HG03280 (cell line): ENCODE data around the gene TPST1.

Source experiments
- ATAC-seq: cut with Tn5 transposase; IDR thresholded peaks from one replicate; pipeline ENCODE4 v1.9.1; 2021; ENCODE audit warnings: mild to moderate bottlenecking, moderate library complexity; ENCODE audit not compliant: unreplicated experiment

The TPST1 gene

DNA sequence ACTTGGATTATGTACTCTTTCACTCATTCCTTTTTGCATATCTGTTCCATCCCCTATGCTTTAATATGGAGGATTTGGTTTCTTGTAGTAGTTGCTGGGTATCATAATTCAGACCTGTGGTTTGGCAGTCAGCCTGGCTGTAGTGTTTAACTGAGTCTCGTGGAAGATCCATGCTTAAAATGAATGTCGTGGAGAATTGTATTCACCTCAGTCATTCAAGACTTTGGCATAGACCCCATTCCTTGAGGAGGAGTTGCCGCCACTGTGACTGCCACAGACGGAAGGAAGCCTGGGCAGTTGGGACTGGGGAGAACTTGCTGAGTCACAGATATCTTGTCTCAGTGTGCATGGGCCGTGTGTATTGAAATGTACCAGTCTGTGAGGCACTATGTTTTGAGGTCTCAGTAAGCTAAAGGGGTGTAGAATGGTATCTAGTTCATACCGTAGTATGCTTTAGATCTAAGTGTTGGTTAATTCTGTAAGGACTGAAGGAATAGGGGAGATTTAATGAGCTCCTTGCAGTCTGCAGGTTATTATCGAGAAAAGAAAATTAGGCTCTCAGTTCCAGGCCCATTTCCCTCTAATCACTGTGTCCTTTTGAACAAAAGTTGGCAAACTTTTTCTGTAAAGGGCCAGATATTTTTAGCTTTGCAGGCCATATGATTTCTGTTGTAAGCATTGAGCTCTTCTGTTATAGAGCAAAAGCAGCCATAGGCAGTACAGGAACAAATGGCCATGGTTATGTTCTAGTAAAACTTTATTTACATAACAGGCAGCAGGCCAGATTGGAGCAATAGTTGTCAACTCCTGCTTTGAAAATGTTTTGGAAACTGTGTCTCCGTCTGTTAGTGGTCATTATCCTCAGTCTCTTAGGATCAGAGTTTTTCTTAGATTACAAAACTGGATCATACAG is 76.8 kb downstream of the TPST1 start:
- ATAC-seq = no peak

DNA sequence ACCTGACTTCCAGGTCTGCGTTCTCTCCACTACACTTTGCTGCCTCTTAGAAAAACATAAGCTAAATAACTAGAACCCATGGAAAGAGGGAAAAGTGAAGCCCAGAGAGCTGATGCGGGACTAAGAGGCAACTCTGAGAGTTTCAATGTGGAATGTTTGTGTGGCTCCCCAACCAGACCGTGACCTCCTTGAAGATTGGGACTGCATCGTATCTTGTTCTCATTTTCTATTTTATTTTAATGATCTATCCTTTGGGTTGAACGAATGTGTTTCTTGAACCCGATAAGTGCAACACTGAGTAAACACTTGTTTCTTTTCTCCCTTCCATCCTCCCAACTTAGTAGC is 77.4 kb downstream of the TPST1 start:
- ATAC-seq = no peak

DNA sequence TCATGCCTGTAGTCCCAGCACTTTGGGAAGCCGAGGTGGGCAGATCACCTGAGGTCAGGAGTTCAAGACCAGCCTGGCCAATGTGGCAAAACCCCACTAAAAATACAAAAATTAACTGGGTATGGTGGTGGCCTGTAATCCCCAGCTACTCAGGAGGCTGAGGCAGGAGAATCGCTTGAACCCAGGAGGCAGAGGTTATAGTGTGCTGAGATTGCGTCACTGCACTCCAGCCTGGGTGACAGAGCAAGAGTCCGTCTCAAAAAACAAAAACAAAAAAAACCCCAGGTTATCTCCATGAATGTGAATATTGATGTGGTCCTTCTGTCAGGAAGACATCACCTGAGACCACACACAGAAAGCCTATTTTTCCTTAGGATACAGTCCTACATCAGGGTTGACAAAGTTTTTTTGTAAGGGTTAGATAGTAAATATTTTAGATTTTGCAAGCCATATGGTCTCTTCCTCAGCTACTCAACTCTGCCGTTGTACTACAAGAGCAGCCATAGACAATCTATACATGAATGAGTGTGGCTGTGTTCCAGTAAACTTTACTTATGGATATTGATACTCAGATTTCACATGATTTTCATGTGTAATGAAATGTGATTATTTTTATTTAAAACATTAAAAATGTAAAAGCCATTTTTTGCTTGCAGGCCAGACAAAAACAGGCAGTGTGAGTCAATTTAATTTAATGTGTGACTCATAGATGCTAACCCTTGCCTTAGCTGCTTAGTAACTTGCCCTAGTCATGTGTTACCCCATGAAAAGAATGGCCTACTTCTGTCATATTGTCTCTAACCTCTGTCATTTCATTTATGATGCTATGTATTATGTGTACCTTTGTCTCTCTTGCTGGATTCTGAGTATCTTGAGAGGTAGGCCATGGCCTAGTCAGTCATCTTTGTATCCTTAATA is 78.1 kb downstream of the TPST1 start:
- ATAC-seq = no peak

GRCh38 chr7:66296001-66296521 is 90.9 kb downstream of the TPST1 start:
- no peak for ATAC-seq

DNA sequence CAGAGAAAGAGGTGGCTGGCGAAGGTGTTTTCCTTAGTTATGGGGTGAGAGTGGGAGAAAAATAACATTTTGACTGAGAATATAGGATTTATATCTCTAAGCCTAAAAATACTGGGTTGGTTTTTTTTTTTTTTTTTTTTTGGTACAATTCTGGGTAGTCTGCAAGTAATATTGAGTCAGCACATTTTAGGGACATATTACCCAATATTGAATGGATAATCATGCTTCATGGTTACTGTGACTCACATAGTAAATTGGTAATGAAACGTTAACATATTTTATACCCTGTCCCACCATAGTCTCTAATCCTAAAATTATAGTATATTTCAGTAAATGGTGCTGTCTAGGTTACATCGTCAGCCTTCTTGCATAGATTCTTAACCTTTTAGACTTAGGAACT is 91.4 kb downstream of the TPST1 start:
- no peak for ATAC-seq

GRCh38 chr7:66297579-66297978 is 92.4 kb downstream of the TPST1 start:
- no peak for ATAC-seq

GRCh38 chr7:66301249-66301648 is 96.1 kb downstream of the TPST1 start:
- no peak for ATAC-seq

- no peak for ATAC-seq
Observed at GRCh38 chr7:66301737-66302136, 96.6 kb downstream of the TPST1 start.

DNA sequence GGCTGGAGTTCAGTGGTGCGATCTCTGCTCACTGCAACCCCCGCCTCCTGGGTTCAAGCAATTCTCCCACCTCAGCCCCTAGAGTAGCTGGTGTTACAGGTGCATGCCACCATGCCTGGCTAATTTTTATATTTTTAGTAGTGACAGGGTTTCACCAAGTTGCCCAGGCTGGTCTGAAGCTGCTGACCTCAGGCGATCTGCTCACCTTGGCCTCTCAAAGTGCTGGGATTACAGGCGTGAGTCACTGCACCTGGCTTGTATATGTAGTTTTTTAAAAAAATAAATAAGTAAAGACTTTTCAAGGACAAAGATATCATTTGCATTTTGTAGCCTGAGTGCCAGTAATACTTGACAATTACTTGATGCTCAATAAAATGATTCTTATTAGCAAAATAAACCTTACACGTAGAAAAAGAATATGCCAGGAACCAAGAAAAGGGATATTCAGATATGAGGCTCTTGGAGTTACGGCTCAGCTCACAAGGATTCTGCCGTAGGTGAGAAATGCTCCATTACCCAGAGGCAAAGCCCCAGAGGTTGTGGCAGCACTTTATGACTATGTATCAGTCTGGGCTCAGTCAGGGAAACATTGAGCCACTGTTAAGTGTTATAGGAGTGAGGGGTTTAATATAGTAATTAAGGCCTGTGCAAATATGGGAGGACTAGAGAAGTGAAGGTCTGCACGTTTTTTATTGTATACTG is 98.5 kb downstream of the TPST1 start:
- no peak for ATAC-seq

- ATAC-seq = no peak
Observed at GRCh38 chr7:66304536-66304935, 99.4 kb downstream of the TPST1 start.

DNA sequence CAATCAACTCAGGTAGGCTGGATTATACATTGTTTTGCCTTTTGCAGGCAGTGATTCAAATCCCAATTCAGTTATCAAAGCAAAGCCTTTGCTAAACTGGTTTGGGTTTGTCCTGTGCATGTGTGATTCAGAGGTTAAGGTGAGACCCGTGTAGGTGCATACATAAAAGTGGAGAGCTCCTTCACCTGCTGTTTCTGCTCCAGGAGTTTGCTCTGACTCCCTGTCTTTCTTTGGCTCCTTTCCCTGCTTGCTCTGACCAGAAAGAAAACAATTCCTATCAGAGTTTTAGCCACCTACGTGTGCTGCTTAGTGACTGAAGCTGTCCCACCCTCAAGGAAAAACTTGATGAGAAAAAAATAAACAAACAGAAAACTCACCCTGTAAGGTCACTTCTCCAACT is 101.1 kb downstream of the TPST1 start:
- no peak for ATAC-seq

DNA sequence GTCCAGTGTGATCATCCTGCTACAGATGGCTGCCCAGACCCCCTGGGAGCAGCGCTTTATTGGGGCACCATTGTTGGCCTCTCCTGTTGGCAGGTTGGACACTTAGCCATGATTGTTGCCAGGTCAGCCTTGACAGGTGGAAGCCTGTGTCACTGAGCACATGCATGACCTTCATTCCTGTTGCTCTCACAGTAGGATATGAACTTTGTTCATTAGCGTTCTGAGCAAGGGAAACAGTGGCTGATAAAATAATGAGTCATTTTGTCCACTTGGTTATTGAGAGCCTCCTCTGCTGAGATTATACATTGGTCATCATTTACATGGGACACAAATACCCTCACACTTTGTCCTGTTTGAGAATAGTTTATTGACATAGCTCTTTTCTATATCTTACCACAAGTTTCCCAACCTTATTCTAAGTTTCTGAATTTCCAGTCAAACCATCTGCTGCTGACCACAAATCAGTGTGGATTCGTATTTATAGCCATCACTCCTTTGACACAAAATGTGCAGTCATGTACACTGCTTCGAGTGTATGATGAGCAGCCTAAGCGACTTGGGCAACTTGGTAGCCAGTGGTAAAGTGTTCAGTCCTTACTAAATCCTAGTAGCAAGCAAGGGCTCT is 102.6 kb downstream of the TPST1 start:
- no peak for ATAC-seq

DNA sequence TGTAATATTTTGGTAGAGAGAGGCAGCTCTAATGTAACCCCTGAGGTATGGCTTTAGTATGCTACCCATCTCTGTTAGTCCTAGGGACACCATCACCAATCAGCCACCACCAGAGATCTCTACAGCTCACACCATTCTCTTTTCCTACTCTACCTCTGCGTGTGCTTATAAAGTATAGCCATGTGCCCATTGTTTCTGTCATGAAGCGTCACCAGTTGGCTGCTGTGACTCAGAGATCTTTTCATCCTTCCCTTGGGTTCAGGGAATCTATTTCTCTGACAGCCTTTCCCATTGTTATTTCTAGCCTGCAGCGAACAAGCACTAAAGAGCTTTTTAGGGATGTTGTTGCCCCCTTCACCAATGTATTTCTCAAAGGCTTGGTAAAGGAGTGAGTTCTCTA is 103.3 kb downstream of the TPST1 start:
- no peak for ATAC-seq

GRCh38 chr7:66310620-66311019 is 105.5 kb downstream of the TPST1 start:
- no peak for ATAC-seq

DNA sequence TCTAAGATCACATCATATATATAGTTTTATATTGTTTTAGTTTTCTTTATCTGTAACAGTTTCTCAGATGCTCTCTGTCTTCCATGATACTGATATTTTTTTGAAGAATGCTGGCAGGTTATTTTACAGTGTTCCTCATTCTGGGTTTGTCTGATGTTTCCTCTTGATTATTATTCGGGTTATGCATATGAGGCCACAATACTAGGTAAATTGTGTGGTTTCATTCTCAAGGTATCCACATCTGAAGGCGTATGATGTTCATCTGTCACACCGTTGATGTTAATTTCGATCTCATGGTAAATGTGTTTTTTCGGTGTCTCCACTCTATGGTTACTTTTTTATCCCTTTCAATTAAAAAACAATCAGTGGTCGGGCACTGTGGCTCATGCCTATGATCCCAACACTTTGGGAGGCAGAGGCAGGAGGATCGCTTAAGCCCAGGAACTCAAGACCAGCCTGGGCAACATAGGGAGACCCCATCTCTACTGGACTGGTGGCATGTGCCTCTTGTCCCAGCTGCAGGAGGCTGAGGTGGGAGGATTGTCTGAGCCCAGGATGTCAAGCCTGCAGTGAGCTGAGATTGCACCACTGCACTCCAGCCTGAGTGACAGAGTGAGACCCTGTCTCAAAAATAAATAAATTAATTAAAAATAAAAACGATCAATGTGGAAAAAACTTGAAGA is 108.9 kb downstream of the TPST1 start:
- ATAC-seq = no peak

GRCh38 chr7:66315192-66315591 is 110.1 kb downstream of the TPST1 start:
- ATAC-seq = no peak

GRCh38 chr7:66319407-66319979 is 114.4 kb downstream of the TPST1 start:
- no peak for ATAC-seq

GRCh38 chr7:66321283-66321682 is 116.1 kb downstream of the TPST1 start:
- no peak for ATAC-seq

DNA sequence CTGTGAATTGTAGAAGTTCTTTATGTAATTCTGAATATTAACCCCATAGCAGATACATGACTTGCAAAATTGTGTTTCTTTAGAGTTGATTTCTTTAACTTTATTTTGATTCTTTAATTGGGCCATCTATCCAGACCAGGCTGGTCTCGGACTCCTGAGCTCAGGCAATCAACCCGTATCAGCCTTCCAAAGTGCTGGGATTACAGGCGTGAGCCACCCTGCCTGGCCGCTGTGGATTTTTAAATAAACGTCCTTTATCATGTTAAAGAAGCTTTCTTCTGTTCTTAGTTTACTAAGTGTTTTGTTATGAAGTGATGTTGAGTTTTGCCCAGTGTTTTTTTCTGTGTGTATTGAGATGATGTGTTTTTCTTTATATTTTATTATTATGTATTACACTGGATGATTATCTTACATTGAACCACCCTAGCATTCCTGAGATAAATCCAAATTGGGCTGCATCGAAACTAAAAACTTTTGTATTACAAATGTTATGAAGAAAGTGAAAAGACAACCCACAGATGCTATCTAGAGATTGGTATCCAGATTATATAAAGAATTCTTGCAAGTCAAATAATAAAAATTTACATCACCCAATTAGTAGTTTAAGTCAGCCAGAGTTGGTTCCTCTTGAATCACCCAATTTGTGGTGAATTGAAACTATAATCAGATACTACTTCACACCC is 118.1 kb downstream of the TPST1 start:
- no peak for ATAC-seq
